Activated T-cell treated with anti-CD3 and anti-CD28 coated beads, Interleukin-2, amount 50 U/mL, for 1 hour (primary cell): ENCODE results near the gene KCP.
A peak's percentile ranks its signal among the peaks of the same experiment; 100 is the strongest.

Experiments
- DNase-seq: peaks from one replicate; pipeline ENCODE4 v3.0.0-alpha.2; 2020

The KCP gene

DNA sequence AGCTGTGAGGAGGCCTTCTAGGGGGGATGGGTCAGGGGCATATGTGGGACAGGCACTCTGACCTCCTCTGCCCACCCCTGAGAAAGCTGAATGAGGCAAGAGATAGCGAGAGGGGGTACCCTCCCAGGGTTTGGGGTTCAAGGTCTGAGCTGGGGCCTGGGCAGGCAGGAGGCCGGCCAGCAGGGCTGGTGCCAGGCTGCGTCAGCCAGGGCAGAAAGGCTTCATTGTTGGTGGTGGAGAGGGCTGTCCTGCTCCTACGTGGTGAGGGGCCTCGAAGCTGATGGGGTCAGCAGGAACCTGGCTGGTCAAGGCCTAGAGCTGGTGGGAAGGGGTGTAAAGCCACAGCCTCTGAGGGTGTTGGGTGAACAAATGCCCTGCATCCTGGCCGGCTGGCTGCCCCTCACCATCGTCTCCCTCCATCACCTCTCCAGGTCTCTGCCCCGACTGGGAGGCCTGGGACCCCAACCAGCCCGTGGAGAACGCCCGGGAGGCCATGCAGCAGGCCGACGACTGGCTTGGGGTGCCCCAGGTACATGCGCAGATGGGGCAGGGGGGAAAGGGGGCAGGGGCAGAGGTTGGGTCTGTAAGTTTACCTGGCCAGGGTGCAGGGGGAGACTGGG, 73.7 kb downstream of the KCP start:
- DNase-seq, result no peak

DNA sequence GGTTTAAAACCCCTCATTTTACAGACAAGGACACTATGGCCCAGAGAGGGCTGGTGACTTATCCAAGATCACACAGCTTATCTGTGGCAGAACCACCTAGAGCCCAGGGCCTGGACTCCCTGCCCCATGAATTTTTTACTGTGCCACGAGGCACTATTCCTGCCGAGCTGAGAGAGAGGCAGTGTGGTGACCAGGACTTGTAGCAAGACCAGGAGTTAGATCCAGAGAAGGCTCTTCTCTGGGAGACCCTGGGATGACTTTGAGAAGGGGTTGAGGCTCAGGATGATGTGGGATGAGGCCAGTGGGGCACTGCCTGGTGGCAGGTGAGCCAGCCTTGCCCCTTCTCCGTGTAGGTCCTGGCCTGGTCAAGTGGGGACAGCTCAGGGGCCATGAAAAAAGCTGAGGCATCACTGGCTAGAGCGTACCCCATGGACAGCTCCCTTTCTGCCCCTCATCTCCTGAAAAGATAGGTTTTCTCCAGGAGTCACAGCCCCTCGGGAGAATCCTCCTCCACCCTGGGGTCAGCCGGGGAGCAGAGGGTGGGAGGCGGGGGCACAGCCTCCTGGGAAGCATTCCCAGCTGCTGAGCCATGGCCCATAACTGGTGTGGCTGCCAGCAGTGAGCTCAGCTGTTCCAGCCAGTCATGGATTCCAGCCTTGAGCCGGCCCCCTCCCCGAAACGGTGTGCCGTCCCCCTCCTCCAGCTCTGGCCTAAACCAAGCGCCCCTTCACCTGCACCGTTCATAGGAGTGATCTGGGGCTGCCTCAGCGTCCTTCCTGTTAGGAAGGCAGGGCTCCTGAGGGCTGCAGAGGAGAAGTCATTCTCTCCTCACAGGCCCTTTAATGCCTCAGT, 74.5 kb downstream of the KCP start:
- no peak for DNase-seq

DNA sequence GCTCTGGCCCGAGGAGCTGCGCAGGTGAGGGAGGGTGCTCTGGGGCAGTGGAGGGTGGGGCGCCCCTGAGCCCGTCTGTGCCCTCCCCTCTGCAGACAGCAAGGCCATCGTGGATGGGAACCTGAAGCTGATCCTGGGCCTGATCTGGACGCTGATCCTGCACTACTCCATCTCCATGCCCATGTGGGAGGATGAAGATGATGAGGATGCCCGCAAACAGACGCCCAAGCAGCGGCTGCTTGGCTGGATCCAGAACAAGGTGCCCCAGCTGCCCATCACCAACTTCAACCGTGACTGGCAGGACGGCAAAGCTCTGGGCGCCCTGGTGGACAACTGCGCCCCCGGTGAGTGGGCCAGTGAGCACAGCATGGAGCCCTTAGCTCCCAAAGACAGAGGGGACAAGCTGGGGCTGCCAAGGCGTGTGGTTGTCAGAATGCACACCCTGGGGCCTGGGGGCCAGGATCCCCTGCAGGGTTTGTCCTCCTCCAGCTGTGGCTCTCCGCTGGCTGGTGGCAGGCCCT, 75.2 kb downstream of the KCP start:
- DNase-seq, result no peak

DNA sequence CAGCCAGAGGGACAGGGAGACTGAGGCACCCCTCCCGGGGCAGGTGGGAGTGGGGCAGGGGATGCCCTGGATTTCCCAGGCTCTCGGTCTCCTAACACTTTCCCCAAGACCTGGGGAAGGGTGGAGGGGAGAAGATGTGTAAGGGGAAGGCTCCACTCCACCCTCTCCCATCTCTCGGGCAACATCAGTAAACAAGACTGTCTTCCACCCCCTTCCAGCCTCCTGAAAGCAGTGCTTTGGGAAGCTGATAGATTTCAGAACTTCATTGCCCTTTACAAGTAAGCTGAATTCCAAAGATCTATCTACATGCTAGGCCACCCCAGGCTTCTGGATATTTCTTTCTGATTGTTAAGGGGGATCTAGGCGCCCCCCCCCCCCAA, 76.6 kb downstream of the KCP start:
- DNase-seq, result no peak

DNA sequence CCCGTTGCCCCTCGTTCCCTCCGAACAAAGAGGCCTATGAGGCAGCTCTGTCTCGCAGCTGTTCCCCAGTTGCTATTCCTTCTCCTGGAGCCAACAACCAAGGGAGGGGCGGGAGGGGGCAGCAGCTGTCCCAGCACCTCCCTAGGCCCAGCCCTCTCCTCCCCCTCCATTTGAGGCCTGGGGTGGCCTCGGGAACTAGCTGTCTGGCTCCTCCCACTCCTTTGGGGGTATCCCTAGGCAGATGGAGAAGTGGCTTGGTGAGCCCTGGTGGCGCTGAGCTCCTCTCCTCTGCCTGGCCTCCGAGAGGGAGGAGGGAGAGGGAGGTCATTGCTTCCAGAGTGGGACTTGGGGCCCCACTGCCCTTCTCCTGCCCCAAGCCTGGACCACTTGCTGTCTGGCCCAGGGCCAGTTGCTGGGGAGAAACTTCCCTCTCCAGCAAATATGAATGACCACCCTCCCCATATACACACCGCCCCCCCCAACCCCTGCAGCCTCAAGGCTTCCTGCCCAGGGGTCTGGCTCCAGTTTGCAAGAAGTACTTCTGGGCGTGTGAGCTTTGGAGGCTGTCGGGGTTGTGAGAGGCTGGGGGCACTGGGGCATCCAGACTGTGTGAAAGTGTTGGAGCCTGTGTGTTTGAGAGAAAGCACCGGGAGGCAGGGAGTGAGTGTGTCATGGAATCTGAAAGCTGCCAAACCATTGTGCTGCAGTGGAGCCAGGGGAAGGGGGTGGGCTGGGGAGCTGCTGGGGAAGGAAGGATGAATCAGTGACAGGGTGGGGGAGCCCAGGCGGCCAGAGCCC, 77.2 kb downstream of the KCP start:
- DNase-seq, result no peak

DNA sequence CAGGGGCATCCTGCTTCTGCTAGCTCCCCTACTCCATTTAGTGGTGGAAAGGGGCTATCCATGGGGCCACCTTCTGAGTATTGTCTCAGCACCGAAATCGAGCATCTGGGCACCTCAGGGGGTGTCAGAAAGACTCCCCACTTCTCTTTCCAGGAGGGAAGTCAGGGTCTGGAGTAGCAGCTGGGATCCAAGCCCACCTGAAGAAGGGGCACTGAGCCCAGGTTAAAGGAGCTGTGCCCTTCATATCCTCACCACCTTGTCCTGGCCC, 77.7 kb downstream of the KCP start:
- no peak for DNase-seq

DNA sequence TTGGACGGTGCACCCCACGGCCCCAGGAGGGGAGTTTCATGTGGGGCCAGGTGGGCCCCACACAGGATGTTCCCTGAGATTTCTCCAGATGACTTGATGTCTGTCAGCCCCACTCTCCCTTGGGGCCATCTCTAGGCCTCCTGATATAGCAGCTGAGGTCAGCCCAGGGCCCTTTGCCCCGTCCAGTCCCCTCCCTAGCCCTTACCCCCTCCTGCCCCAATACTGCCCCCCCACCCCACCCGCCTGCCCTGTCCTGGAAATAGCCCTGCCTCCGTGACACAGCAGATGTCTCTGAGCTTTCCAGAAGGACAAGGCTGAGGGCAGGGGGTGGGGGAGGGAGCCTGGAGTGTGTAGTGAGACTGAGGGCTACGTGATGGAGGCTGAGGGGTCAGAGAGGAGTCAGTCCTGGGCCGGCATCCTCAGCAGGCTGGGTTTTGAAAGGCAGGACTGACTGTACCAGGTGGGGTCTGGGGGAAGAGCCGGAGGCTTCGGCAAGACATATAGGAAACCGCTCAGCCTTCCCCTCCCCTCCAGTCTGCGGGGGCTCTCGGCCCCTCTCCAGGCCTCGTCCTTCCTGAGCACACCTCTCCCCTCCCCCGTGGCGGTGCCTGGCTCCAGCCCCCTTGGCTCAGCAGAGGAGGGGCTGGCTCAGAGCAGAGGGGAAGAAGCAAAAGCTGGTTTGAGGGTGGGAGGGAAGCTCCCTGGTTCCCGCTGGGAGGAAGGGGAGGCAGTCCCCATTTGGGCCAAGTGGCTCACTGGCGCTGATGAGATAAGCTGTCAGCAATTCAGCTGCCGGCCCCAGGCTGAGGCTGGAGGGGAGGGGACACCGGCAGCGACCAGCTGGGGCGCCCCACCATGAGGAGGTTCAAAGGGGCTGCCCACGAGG, 78.3 kb downstream of the KCP start:
- DNase-seq, result no peak

DNA sequence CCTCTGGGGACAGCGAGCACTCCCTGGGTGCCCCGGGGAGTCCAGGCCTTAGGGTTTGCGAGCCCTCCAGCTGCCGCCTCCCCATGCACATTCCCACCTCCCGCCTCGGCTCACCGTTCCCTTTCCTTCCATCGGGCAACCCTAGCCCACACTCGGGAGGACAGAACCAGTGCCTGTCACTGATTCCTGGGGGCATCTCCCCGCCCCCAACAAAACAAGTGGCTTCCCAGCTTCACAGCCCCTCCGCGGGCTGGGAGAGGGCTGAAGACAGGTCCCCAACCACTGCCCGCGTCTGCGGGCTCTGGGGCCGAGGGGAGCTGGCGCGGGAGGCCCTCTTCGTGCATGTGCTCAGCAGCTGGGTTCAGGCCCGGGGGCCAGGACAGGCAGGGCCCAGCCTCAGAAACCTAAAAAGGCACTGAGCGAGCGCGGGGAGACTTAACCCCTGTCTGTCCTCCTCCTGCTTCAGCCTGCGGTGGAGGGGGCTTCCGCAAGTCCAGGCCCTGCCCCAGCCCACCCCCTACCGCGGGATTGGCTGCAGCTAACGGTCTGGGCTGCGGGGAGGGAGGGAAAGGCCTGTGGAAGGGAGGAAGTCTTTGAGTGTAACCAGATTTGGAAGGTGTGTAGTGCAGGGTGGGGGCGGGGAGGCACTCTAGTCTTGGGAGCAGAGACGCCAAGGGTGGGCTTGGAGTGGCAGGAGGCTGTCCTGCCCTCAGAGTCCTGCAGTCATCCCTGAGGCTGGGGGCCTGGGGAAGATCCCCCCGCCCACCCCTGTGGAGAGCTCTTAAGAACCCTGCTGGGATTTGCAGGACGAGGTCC, 79.1 kb downstream of the KCP start:
- DNase-seq, result no peak

DNA sequence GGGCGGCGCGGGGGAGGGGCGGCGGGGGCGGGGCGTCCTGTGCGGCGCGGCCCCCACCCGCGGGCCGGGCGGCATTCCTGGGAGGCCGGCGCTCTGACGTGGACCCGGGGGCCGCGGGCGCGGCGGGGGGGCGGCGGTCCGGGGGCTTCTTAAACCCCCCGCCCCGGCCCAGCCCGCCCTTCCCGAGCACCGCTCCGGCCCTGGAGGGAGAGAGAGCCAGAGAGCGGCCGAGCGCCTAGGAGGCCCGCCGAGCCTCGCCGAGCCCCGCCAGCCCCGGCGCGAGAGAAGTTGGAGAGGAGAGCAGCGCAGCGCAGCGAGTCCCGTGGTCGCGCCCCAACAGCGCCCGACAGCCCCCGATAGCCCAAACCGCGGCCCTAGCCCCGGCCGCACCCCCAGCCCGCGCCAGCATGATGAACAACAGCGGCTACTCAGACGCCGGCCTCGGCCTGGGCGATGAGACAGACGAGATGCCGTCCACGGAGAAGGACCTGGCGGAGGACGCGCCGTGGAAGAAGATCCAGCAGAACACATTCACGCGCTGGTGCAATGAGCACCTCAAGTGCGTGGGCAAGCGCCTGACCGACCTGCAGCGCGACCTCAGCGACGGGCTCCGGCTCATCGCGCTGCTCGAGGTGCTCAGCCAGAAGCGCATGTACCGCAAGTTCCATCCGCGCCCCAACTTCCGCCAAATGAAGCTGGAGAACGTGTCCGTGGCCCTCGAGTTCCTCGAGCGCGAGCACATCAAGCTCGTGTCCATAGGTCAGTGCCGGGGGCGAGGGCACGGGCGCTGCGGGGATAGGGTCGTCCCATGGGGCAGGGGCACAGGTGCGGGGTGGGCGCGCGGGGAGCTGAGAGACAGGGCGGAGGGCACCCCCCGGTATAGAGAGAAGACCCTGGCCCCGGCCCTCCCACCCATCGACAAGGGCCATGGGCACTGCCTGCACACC, 80.0 kb downstream of the KCP start, which contains the start of gene FLNC:
Gene FLNC (plus strand): TSS at position 176 of the 947 bp plus-strand sequence. CDS start 232 bp downstream, at position 408.
- peak; percentile 48 for DNase-seq

DNA sequence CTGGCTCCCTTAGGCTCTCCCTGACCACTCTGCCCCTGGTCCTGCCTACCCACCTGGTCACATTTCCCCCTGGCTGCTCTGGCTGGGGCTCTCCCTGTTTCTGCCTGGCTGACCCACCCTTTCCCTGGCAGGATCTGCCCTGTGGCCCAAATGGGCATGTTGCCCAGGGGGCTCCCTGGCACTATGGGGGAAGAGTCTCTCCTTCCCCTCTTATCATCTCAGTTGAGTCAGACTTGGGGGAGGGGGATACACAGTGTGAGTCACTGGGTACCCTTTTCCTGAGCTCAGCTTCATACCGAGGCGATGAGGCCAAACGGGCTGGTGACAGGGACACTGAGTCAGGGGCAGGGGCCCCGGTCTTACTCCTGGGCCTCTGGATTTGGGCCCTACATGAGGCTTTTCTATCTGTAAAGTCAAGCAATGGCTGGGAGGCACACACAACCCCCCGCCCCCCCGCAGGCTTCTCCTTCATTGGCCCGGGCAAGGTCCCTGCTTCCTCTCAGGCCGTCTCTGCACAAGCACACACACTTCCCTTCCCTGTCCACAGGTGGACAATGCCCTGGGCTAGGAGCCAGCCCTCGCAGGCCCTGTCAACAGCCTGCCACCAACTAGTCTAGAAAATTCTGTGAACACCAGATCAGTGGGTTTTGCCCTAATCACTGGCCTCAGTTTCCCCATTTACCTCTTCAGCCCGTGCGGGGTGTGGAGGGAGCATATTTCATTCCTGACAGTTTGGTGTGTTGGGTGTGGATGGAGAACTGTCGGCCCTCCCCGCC, 80.9 kb downstream of the KCP start:
- DNase-seq, result no peak

DNA sequence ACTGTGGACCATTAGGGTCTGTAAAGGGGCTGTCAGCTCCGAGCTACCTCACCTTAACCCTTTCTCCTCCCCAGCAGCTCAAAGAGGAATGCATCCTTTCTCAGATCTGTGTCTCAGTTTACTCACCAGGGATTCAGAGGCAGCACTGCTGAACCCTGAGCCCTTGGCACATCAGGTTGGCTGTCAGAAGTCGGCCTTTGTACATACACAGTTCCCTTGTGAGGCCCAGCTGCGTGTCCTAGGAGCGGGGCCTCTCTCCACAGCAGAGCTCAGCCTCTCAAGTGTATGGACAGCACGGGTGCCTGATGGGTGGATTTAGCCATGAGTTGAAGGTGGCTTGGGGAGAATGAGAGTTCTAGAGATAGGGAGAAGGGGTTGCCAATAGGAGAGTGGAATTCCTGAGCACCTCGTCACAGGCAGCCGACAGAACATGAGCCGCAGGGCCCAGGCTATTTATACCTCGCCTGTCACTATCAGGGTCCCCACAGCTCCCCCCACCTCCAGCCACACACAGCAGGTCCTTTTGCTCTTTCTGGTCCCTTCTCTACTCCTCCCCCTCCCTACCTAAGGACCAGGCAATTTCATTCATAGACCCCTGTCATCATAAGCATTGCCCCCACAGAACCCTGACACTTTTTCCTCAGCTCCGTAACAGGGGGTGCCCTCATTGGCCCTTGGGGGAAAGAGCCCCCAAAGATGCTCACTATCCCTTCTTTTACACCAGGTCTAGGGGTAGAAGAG, 82.4 kb downstream of the KCP start:
- no peak for DNase-seq

DNA sequence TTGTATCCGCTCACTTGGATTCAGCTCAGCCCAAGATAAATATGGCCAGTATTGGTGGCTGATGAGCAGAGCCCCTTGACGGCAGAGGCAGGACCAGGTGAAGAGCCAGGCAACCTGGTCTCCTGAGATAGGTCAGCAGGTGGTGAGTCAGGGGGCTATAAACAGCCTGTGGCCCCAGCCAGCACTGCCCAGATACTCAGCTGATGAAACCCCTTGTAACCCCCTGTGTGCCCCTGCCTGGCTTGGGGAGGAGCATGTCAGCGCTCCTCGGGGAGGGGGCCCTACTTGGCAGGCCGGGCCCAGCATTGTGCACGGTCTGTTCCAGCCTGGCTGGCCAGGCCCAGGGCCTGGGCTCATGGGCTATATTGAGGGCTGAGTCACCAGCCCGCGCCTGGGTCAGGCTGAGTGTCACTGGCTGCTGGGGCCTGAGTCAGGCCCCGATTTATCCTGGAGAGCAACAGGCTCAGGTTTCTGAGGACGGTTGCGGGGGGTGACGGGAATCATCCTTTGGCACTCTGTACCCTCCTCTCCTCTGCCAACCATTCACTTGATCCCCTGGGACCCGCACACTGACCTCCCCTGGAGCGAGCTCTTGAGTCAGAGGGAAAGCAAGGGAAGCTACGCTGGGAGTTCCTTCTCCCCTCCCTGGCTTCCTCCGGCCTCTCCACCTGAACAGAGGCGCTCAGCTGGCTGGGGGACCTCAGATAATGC, 83.1 kb downstream of the KCP start:
- no peak for DNase-seq

DNA sequence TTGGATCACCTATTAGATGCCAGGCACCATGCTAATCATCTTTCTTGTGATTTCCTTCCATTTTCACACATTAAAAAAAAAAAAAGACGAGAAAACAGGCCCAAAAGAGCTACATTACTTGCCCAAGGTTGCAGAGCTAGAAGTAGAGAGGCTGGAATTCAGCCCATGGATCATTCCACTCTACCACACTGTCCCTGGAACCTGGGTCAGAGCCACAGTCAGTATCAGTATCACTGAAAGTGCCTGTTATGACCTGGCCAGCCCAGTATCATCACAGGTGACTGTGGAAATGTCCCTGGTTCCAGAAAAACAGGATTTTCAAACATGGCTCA, 83.6 kb downstream of the KCP start:
- DNase-seq, result no peak
